Neural cell (in vitro differentiated cells): ENCODE results near the gene MUCL3. TPM values are rescaled to one million over a fixed set of nuclear protein-coding genes. Genes with fewer than 3 reads are reported as not detected.
"Not testable (repeated sequence)": the region's sequence is repeated elsewhere in the genome, so short reads cannot be mapped to it uniquely, and the experiment has no call there.

ENCODE experiments used
- H2AFZ ChIP-seq: fragments of 200-600, 300-800 bp; sonication (generic), shearing (Covaris generic); 2 replicates; pipeline ENCODE4 v1.6.0; 2014; ENCODE audit warnings: low read depth, mild to moderate bottlenecking, antibody characterized with exemption, low read length, moderate library complexity
- H3F3A ChIP-seq: fragments of 200-600 bp; shearing (Covaris generic); 2 replicates; pipeline ENCODE4 v1.6.1; 2016; ENCODE audit warnings: mild to moderate bottlenecking, moderate library complexity, mixed read lengths, antibody characterized with exemption, low read length; ENCODE audit not compliant: insufficient read depth, poor library complexity, severe bottlenecking
- H3K27ac ChIP-seq: fragments of 200-600, 300-800 bp; sonication (generic), shearing (Covaris generic); 2 replicates; pipeline ENCODE4 v1.5.1; 2014; ENCODE audit warnings: mild to moderate bottlenecking, low read length, moderate library complexity
- H3K27me3 ChIP-seq: fragments of 300-800, 200-600 bp; sonication (generic), shearing (Covaris generic); 2 replicates; pipeline ENCODE4 v1.6.0; 2014; ENCODE audit warnings: mild to moderate bottlenecking, low read depth, low read length, moderate library complexity; ENCODE audit not compliant: insufficient read depth
- H3K36me3 ChIP-seq: fragments of 300-800, 200-600 bp; sonication (generic), shearing (Covaris generic); 2 replicates; pipeline ENCODE4 v1.5.1; 2014; ENCODE audit warnings: mild to moderate bottlenecking, antibody characterized with exemption, low read length, moderate library complexity; ENCODE audit not compliant: insufficient read depth
- H3K4me2 ChIP-seq: fragments of 300-800, 200-600 bp; sonication (generic), shearing (Covaris generic); 2 replicates; pipeline ENCODE4 v1.6.0; 2014; ENCODE audit warnings: mild to moderate bottlenecking, low read length
- H3K4me3 ChIP-seq: fragments of 300-800, 200-600 bp; sonication (generic), shearing (Covaris generic); 2 replicates; pipeline ENCODE4 v1.5.1; 2014; ENCODE audit warnings: mild to moderate bottlenecking, low read length, moderate library complexity
- H3K79me2 ChIP-seq: fragments of 200-600 bp; shearing (Covaris generic); replicated peaks from 2 replicates; pipeline ENCODE4 v1.6.0; 2014; ENCODE audit warnings: mild to moderate bottlenecking, low read length, moderate library complexity; ENCODE audit not compliant: insufficient read depth
- H3K9ac ChIP-seq: fragments of 300-800, 200-600 bp; sonication (generic), shearing (Covaris generic); 2 replicates; pipeline ENCODE4 v1.6.1; 2016; ENCODE audit warnings: mild to moderate bottlenecking, low read length, mixed read lengths
- H3K9me2 ChIP-seq: fragments of 200-600 bp; shearing (Covaris generic); 2 replicates; pipeline ENCODE4 v1.6.1; 2016; ENCODE audit warnings: mild to moderate bottlenecking, low read length, mixed read lengths; ENCODE audit not compliant: insufficient read depth
- H3K9me3 ChIP-seq: fragments of 200-600, 300-800 bp; sonication (generic), shearing (Covaris generic); 2 replicates; pipeline ENCODE4 v1.6.1; 2016; ENCODE audit warnings: mild to moderate bottlenecking, mixed run types, low read length, moderate library complexity, mixed read lengths
- H4K20me1 ChIP-seq: fragments of 200-600 bp; shearing (Covaris generic); 2 replicates; pipeline ENCODE4 v1.6.1; 2016; ENCODE audit warnings: mild to moderate bottlenecking, mixed run types; ENCODE audit not compliant: insufficient read depth
- EP300 ChIP-seq: fragments of 450-650 bp; conservative IDR thresholded peaks from 2 replicates; pipeline ENCODE4 v1.6.1; 2014; ENCODE audit warnings: antibody characterized with exemption, mild to moderate bottlenecking, moderate library complexity; ENCODE audit not compliant: poor library complexity, severe bottlenecking
- EZH2 ChIP-seq: fragments of 200-600, 300-800 bp; shearing (Covaris generic), sonication (generic); IDR thresholded peaks from 2 replicates; pipeline ENCODE4 v1.6.1; 2014; ENCODE audit warnings: antibody characterized with exemption, low read length, borderline replicate concordance, mild to moderate bottlenecking; ENCODE audit not compliant: insufficient read depth, poor library complexity, severe bottlenecking
- MXI1 ChIP-seq: fragments of 450-650 bp; conservative IDR thresholded peaks from 2 replicates; pipeline ENCODE4 v1.6.1; 2014; ENCODE audit warnings: antibody characterized with exemption, mild to moderate bottlenecking; ENCODE audit not compliant: poor library complexity, severe bottlenecking
- POLR2AphosphoS5 ChIP-seq: IDR thresholded peaks from 2 replicates; pipeline ENCODE4 v1.6.1; 2012
- RAD21 ChIP-seq: fragments of 450-650 bp; conservative IDR thresholded peaks from 2 replicates; pipeline ENCODE4 v1.6.1; 2014; ENCODE audit warnings: antibody characterized with exemption, mild to moderate bottlenecking, moderate library complexity
- SMC3 ChIP-seq: fragments of 450-650 bp; conservative IDR thresholded peaks from 2 replicates; pipeline ENCODE4 v1.6.1; 2014; ENCODE audit warnings: antibody characterized with exemption, mild to moderate bottlenecking, moderate library complexity; ENCODE audit not compliant: poor library complexity
- TAF1 ChIP-seq: IDR thresholded peaks from 2 replicates; pipeline ENCODE4 v1.6.1; 2012; ENCODE audit warnings: low read depth
- polyA plus RNA-seq: library from polyadenylated mRNA; depleted of rRNA; stranded (reverse); fragments of >200 nt; gene quantifications from 2 replicates; pipeline ENCODE4 v1.2.3, GENCODE V29; 2014
- TF ChIP-seq, protein P1 (sequence below): IDR thresholded peaks from 2 replicates; pipeline ENCODE4 v1.6.1; 2012; ENCODE audit warnings: borderline replicate concordance
- TF ChIP-seq, protein P2 (sequence below): fragments of 450-650 bp; IDR thresholded peaks from 2 replicates; pipeline ENCODE4 v1.5.1; 2014; ENCODE audit warnings: antibody characterized with exemption, mild to moderate bottlenecking, moderate library complexity; ENCODE audit not compliant: poor library complexity, severe bottlenecking

MUCL3 gene
- polyA plus RNA-seq, 1 donor from 2014 or later = not detected

DNA sequence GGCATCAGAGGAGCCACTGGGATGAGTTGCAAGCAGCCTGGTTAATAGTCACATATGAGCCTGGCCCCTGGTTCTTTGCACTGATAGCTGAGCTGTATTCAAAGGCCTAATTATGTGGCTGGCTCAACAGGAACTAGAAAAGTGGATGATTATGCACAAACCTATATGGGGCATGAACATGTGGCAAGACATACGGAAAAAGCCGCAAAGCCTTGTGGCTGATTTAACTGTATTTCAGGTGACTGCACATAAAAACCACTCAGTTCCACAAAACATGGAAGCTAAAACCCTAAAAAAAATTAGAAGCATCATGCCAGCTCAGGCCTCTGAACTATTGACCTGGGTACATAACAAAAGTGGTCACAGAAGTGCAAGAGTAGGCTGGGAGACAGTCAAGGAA lies 56.5 kb downstream of the MUCL3 start:
- no peak overlapping the region for H2AFZ ChIP-seq
- H3K9me3 ChIP-seq = no peaks in the 10 kb centered on the region
- H3K27ac ChIP-seq = no peak overlapping the region
- no peak overlapping the region for H3K4me2 ChIP-seq
- no peaks in the 10 kb centered on the region for H3K79me2 ChIP-seq
- H3F3A ChIP-seq = no peaks in the 10 kb centered on the region
- H3K4me3 ChIP-seq = no peak overlapping the region
- H3K9ac ChIP-seq = no peak overlapping the region
- H3K36me3 ChIP-seq = no peaks in the 10 kb centered on the region
- no peaks in the 10 kb centered on the region for H4K20me1 ChIP-seq
- H3K9me2 ChIP-seq = no peaks in the 10 kb centered on the region
- no peaks in the 10 kb centered on the region for H3K27me3 ChIP-seq
- TF ChIP-seq SMC3 (no peak), TAF1 (no peak), MXI1 (no peak), EZH2 (no peak), EP300 (no peak), POLR2AphosphoS5 (no peak), RAD21 (no peak)
- TF ChIP-seq, protein P1, sequence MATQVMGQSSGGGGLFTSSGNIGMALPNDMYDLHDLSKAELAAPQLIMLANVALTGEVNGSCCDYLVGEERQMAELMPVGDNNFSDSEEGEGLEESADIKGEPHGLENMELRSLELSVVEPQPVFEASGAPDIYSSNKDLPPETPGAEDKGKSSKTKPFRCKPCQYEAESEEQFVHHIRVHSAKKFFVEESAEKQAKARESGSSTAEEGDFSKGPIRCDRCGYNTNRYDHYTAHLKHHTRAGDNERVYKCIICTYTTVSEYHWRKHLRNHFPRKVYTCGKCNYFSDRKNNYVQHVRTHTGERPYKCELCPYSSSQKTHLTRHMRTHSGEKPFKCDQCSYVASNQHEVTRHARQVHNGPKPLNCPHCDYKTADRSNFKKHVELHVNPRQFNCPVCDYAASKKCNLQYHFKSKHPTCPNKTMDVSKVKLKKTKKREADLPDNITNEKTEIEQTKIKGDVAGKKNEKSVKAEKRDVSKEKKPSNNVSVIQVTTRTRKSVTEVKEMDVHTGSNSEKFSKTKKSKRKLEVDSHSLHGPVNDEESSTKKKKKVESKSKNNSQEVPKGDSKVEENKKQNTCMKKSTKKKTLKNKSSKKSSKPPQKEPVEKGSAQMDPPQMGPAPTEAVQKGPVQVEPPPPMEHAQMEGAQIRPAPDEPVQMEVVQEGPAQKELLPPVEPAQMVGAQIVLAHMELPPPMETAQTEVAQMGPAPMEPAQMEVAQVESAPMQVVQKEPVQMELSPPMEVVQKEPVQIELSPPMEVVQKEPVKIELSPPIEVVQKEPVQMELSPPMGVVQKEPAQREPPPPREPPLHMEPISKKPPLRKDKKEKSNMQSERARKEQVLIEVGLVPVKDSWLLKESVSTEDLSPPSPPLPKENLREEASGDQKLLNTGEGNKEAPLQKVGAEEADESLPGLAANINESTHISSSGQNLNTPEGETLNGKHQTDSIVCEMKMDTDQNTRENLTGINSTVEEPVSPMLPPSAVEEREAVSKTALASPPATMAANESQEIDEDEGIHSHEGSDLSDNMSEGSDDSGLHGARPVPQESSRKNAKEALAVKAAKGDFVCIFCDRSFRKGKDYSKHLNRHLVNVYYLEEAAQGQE = no peak

DNA sequence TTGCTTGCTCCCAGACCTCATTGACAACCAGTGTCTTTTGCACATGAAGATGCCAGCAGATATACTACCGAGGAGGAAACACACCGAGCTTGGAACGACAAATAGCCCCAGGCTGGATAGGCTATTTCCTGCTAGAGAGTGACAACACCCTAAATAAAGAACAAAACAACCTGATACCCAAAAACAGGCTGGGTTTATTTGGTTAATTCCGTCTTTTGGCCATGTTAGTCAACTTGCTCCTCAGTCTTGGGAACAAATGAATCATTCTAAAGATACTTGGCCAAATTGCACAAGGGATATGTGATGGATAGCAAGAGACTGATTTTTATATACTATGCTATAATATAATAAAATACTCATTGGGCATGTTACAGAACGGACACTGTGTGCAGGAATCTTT lies 58.0 kb downstream of the MUCL3 start:
- Histone ChIP-seq H3F3A (no peaks in the 10 kb centered on the region), H3K9me2 (no peaks in the 10 kb centered on the region), H3K36me3 (no peaks in the 10 kb centered on the region), H2AFZ (no peak overlapping the region), H3K4me2 (no peak overlapping the region), H3K9me3 (no peaks in the 10 kb centered on the region), H4K20me1 (no peaks in the 10 kb centered on the region), H3K79me2 (no peaks in the 10 kb centered on the region), H3K9ac (no peak overlapping the region), H3K27ac (no peak overlapping the region), H3K4me3 (no peak overlapping the region), H3K27me3 (no peaks in the 10 kb centered on the region)
- no peak for TF ChIP-seq EZH2
- TF ChIP-seq RAD21 = no peak
- no peak for TF ChIP-seq EP300
- no peak for TF ChIP-seq SMC3
- no peak for TF ChIP-seq MXI1
- TF ChIP-seq, protein P2, sequence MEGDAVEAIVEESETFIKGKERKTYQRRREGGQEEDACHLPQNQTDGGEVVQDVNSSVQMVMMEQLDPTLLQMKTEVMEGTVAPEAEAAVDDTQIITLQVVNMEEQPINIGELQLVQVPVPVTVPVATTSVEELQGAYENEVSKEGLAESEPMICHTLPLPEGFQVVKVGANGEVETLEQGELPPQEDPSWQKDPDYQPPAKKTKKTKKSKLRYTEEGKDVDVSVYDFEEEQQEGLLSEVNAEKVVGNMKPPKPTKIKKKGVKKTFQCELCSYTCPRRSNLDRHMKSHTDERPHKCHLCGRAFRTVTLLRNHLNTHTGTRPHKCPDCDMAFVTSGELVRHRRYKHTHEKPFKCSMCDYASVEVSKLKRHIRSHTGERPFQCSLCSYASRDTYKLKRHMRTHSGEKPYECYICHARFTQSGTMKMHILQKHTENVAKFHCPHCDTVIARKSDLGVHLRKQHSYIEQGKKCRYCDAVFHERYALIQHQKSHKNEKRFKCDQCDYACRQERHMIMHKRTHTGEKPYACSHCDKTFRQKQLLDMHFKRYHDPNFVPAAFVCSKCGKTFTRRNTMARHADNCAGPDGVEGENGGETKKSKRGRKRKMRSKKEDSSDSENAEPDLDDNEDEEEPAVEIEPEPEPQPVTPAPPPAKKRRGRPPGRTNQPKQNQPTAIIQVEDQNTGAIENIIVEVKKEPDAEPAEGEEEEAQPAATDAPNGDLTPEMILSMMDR = no peak
- TF ChIP-seq POLR2AphosphoS5 = no peak
- TF ChIP-seq, protein P1 = no peak
- TF ChIP-seq TAF1 = no peak

DNA sequence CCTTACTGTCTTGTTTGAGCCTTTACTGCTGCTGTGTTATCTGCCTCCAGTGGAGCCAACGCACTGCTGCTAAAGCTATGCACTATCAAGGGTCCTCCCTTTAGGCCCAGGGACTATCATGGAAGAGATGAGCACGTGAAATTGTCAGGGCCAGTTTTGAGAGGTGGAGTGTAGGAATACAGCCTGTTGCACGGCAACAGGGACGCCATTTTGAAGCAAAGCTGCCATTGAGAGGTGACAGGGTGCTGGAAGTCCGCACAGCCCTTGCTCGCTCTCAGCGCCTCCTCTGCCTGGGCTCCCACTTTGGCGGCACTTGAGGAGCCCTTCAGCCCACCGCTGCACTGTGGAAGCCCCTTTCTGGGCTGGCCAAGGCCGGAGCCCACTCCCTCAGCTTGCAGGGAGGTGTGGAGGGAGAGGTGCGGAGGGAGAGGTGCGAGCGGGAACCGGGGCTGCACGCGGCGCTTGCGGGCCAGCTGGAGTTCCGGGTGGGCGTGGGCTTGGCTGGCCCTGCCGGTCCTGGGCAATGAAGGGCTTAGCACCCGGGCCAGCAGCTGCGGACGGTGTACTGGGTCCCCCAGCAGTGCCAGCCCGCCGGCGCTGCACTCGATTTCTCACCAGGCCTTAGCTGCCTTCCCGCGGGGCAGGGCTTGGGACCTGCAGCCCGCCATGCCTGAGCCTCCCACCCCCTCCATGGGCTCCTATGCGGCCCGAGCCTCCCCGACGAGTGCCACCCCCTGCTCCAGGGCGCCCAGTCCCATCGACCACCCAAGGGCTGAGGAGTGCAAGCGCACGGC lies 59.5 kb downstream of the MUCL3 start:
- H3K27ac ChIP-seq, H3K9me3 ChIP-seq, H3F3A ChIP-seq, H3K79me2 ChIP-seq, H3K9ac ChIP-seq, H3K27me3 ChIP-seq, H3K4me3 ChIP-seq, H2AFZ ChIP-seq, H4K20me1 ChIP-seq, H3K9me2 ChIP-seq, H3K4me2 ChIP-seq, H3K36me3 ChIP-seq: not testable (repeated sequence)
